ENCODE data around the gene RNF31.

Gene RNF31

GRCh38 chr14:24132976-24133375, 14.3 kb upstream of the RNF31 start:
- Histone ChIP-seq H3K9me2 (ENCODE audit: low read depth, low read length) (no peaks in the 10 kb centered on the region), H3K9me3 (ENCODE audit: low read length) (no peaks in the 10 kb centered on the region), H3K4me3 (ENCODE audit: low read depth, low read length, poor library complexity, severe bottlenecking) (no peak overlapping the region), H3K4me2 (ENCODE audit: low read length) (no peak overlapping the region), H2AFZ (ENCODE audit: low read length) (no peak overlapping the region), H3K27me3 (ENCODE audit: insufficient read depth, low read length) (no peaks in the 10 kb centered on the region), H3K79me2 (ENCODE audit: insufficient read depth, low read length) (no peaks in the 10 kb centered on the region), H3K4me1 (ENCODE audit: insufficient read depth, low read length, severe bottlenecking) (peaks cover 29% of the 10 kb centered on the region), H3K9ac (ENCODE audit: low read length) (no peak overlapping the region), H3K36me3 (ENCODE audit: insufficient read depth, low read length) (peaks cover 9% of the 10 kb centered on the region), H3F3A (ENCODE audit: insufficient read depth, low read length) (no peaks in the 10 kb centered on the region), H3K27ac (ENCODE audit: low read depth, low read length, poor library complexity, severe bottlenecking) (no peak overlapping the region), H4K20me1 (ENCODE audit: insufficient read depth, low read length) (no peaks in the 10 kb centered on the region)
- TF ChIP-seq CTCF (IDR thresholded peaks at IDR 0.05; ENCODE audit: low read length) (no peak), EZH2 (IDR thresholded peaks at IDR 0.05; ENCODE audit: borderline replicate concordance, low read length) (no peak)

- Histone ChIP-seq H3K27ac (ENCODE audit: low read depth, low read length, poor library complexity, severe bottlenecking) (no peak overlapping the region), H3K9ac (ENCODE audit: low read length) (no peak overlapping the region), H4K20me1 (ENCODE audit: insufficient read depth, low read length) (no peaks in the 10 kb centered on the region), H3K9me3 (ENCODE audit: low read length) (no peaks in the 10 kb centered on the region), H3K79me2 (ENCODE audit: insufficient read depth, low read length) (no peaks in the 10 kb centered on the region), H3K4me2 (ENCODE audit: low read length) (no peak overlapping the region), H3K36me3 (ENCODE audit: insufficient read depth, low read length) (peaks cover 17% of the 10 kb centered on the region), H3K27me3 (ENCODE audit: insufficient read depth, low read length) (no peaks in the 10 kb centered on the region), H3K4me1 (ENCODE audit: insufficient read depth, low read length, severe bottlenecking) (peaks cover 29% of the 10 kb centered on the region), H2AFZ (ENCODE audit: low read length) (no peak overlapping the region), H3F3A (ENCODE audit: insufficient read depth, low read length) (no peaks in the 10 kb centered on the region), H3K9me2 (ENCODE audit: low read depth, low read length) (no peaks in the 10 kb centered on the region), H3K4me3 (ENCODE audit: low read depth, low read length, poor library complexity, severe bottlenecking) (no peak overlapping the region)
- TF ChIP-seq CTCF (IDR thresholded peaks at IDR 0.05; ENCODE audit: low read length) (no peak), EZH2 (IDR thresholded peaks at IDR 0.05; ENCODE audit: borderline replicate concordance, low read length) (no peak)
Observed at GRCh38 chr14:24133735-24134134, 13.6 kb upstream of the RNF31 start.

GRCh38 chr14:24135584-24135833, 11.8 kb upstream of the RNF31 start:
- H3K9ac ChIP-seq (ENCODE audit: low read length): peak overlapping the region; percentile 94
- TF ChIP-seq CTCF (IDR thresholded peaks at IDR 0.05; ENCODE audit: low read length) (no peak), EZH2 (IDR thresholded peaks at IDR 0.05; ENCODE audit: borderline replicate concordance, low read length) (no peak)
- peaks cover 41% of the 10 kb centered on the region for H3K4me1 ChIP-seq (ENCODE audit: insufficient read depth, low read length, severe bottlenecking)
- H2AFZ ChIP-seq (ENCODE audit: low read length): no peak overlapping the region; the same call in 1 of the 2 replicates
- no peaks in the 10 kb centered on the region for H3K9me3 ChIP-seq (ENCODE audit: low read length)
- peak overlapping the region; percentile 78 for H3K4me2 ChIP-seq (ENCODE audit: low read length)
- no peaks in the 10 kb centered on the region for H3K9me2 ChIP-seq (ENCODE audit: low read depth, low read length)
- no peaks in the 10 kb centered on the region for H3K27me3 ChIP-seq (ENCODE audit: insufficient read depth, low read length)
- H3K79me2 ChIP-seq (ENCODE audit: insufficient read depth, low read length): peaks cover 9% of the 10 kb centered on the region
- peaks cover 28% of the 10 kb centered on the region for H3K36me3 ChIP-seq (ENCODE audit: insufficient read depth, low read length)
- H3K4me3 ChIP-seq (ENCODE audit: low read depth, low read length, poor library complexity, severe bottlenecking): peak overlapping the region; percentile 98
- no peaks in the 10 kb centered on the region for H3F3A ChIP-seq (ENCODE audit: insufficient read depth, low read length)
- H3K27ac ChIP-seq (ENCODE audit: low read depth, low read length, poor library complexity, severe bottlenecking): no peak overlapping the region
- H4K20me1 ChIP-seq (ENCODE audit: insufficient read depth, low read length): no peaks in the 10 kb centered on the region
